Measurements from ENCODE around the gene OTOG. TPM values are rescaled to one million over a fixed set of nuclear protein-coding genes. Genes with fewer than 3 reads are reported as not detected.

OTOG gene
- total and polyA plus RNA-seq, 2 donors (not counting 3 experiments of a cell fraction or from before 2014, with no cell fraction given): not detected

DNA sequence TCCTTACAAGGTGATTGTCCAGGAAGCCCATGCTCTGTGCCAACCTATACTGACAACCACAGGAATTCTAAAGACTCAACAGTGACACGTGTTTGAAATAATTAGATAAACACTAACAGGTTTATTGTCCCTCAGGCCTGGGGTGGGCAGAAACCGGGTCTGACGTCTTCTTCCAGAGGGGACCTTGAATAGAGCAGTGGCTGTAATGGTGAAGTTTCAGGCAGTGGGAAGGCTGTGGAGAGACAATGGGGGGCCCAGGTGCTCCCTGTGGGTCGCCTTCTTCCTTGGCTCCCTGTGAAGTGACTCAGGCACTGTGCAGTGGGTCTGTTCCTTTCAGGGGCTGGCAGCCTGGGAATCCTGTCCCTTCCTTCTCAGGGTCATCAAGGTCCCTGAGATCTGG, 54.6 kb downstream of the OTOG start:
- CTCF ChIA-PET: interaction anchor here (1.1 to 7.0 kb wide), 6 partner anchors 9 to 377 kb away, joined by 3 to 79 read pairs (median 8); partner anchors contain the start of genes KCNJ11 and MYOD1
- dilution Hi-C loops (cut with MboI; ENCODE audit: extremely low pct_ligation_motif_present, low sequenced_read_pairs): no loop called here

More for the DNA sequence above, 54.6 kb downstream of the OTOG start:
- Histone ChIP-seq H3K27ac (ENCODE audit: insufficient read depth, low read depth, low read length) (no peak overlapping the region), H3K27me3 (ENCODE audit: control insufficient read depth in 2 of 2, insufficient read depth in 2 of 2, low read length in 2 of 2) (no peaks in the 10 kb centered on the region), H3K9me1 (replicated peaks; ENCODE audit: control insufficient read depth, extremely low read depth, insufficient read depth, low read length) (no peaks in the 10 kb centered on the region), H3K36me3 (ENCODE audit: control insufficient read depth in 2 of 2, extremely low read depth in 1 of 2, insufficient read depth in 2 of 2, low read length in 2 of 2) (no peaks in the 10 kb centered on the region), H3K4me3 (replicated peaks in 1 of 3; ENCODE audit: insufficient read depth in 1 of 3, low read depth in 1 of 3, low read length in 3 of 3) (no peak overlapping the region), H4K20me1 (replicated peaks; ENCODE audit: control insufficient read depth, extremely low read depth, insufficient read depth, low read length) (no peaks in the 10 kb centered on the region), H3K9ac (replicated peaks; ENCODE audit: extremely low read depth, insufficient read depth, low read length) (no peak overlapping the region), H3K79me2 (ENCODE audit: control insufficient read depth, insufficient read depth, low read length) (no peaks in the 10 kb centered on the region), H3K4me1 (ENCODE audit: control insufficient read depth, extremely low read depth, insufficient read depth, low read length) (no peaks in the 10 kb centered on the region), H3K9me3 (replicated peaks; ENCODE audit: control insufficient read depth, insufficient read depth, low read length) (no peaks in the 10 kb centered on the region), H2AFZ (ENCODE audit: low read depth, low read length) (no peak overlapping the region), H3K4me2 (ENCODE audit: insufficient read depth, low read length) (no peak overlapping the region)
- FAIRE-seq: no peak
- no peak for DNase-seq (ENCODE audit: low read depth, low spot score)
- intact Hi-C loops (cut with micrococcal nuclease): no loop called here
- POLR2A ChIA-PET: no interaction called here
- BruUV-seq (replicated peaks): no TSS peak
- TF ChIP-seq POLR2A (IDR thresholded peaks at IDR 0.05; ENCODE audit: low read depth, low read length): no peak
- TF ChIP-seq MAX (IDR thresholded peaks at IDR 0.05; ENCODE audit: insufficient read depth, insufficient read length): no peak
- TF ChIP-seq POLR2AphosphoS5 (IDR thresholded peaks at IDR 0.05; ENCODE audit: insufficient read depth, low read depth, low read length): no peak
- no peak for TF ChIP-seq JUN (IDR thresholded peaks at IDR 0.05; ENCODE audit: borderline replicate concordance, insufficient read depth, insufficient read length, low read depth)
- TF ChIP-seq, protein P1, sequence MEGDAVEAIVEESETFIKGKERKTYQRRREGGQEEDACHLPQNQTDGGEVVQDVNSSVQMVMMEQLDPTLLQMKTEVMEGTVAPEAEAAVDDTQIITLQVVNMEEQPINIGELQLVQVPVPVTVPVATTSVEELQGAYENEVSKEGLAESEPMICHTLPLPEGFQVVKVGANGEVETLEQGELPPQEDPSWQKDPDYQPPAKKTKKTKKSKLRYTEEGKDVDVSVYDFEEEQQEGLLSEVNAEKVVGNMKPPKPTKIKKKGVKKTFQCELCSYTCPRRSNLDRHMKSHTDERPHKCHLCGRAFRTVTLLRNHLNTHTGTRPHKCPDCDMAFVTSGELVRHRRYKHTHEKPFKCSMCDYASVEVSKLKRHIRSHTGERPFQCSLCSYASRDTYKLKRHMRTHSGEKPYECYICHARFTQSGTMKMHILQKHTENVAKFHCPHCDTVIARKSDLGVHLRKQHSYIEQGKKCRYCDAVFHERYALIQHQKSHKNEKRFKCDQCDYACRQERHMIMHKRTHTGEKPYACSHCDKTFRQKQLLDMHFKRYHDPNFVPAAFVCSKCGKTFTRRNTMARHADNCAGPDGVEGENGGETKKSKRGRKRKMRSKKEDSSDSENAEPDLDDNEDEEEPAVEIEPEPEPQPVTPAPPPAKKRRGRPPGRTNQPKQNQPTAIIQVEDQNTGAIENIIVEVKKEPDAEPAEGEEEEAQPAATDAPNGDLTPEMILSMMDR (IDR thresholded peaks at IDR 0.05; ENCODE audit: extremely low read depth in 1 of 2, insufficient read depth in 1 of 2, low read depth in 1 of 2, low read length in 2 of 2): no peak
- no peak for TF ChIP-seq GATA2 (IDR thresholded peaks at IDR 0.05; ENCODE audit: insufficient read depth, insufficient read length, low read depth, low read length)
- no peak for TF ChIP-seq EZH2 (IDR thresholded peaks at IDR 0.05; ENCODE audit: borderline replicate concordance, low read depth, low read length, severe bottlenecking)
- TF ChIP-seq MYC (IDR thresholded peaks at IDR 0.05; ENCODE audit: low read depth, low read length): no peak
- TF ChIP-seq FOS (IDR thresholded peaks at IDR 0.05; ENCODE audit: borderline replicate concordance, insufficient read depth, low read length): no peak

All from endothelial cell of umbilical vein (primary cell).